ENCODE data around the gene KCNH8. TPM values are rescaled to one million over a fixed set of nuclear protein-coding genes. Genes with fewer than 3 reads are reported as not detected.

KCNH8 gene
- total and polyA plus RNA-seq, 2 of the 4 experiments (the other 2 are of a cell fraction), result not detected

DNA sequence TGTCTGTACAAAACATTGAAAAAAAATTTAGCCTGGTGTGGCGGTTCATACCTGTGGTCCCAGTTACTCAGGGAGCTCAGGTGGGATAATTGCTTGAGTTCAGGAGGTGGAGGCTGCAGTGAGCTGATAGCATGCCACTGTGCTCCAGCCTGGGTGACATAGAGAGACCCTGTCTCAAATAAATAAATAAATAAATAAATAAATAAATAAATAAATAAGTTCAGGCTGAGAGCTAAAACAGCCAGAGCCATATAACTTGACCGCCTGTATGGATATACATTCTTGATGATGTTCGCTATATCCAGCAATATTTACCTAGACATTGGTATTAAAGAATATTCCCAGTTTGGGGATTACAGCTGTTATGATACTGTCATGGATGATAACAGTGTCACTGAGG lies 146.9 kb downstream of the KCNH8 start:
- Histone ChIP-seq H3K27me3 (ENCODE audit: control insufficient read depth, insufficient read depth, low read length) (no peaks in the 10 kb centered on the region), H4K5ac (ENCODE audit: low read depth, low read length) (no peak overlapping the region), H3K9ac (ENCODE audit: low read depth, low read length) (no peak overlapping the region), H4K8ac (ENCODE audit: low read depth in 2 of 2, low read length in 2 of 2) (no peak overlapping the region), H2AFZ (replicated peaks; ENCODE audit: low read length, poor library complexity) (no peak overlapping the region), H3K9me3 (ENCODE audit: control insufficient read depth, insufficient read depth, low read length) (peaks cover 2% of the 10 kb centered on the region; the same call in 1 of the 2 replicates), H2AK9ac (replicated peaks; ENCODE audit: low read depth, low read length, poor library complexity) (no peak overlapping the region), H3K36me3 (ENCODE audit: control insufficient read depth, insufficient read depth, low read length) (no peaks in the 10 kb centered on the region), H3K4ac (ENCODE audit: low read depth, low read length) (no peak overlapping the region), H2BK5ac (ENCODE audit: low read depth, low read length, poor library complexity, severe bottlenecking) (no peak overlapping the region), H3K23ac (ENCODE audit: low read depth, low read length) (no peak overlapping the region), H2BK20ac (ENCODE audit: low read depth, low read length) (no peak overlapping the region), H3K27ac (ENCODE audit: insufficient read depth, low read length) (no peak overlapping the region), H4K91ac (ENCODE audit: insufficient read depth, low read depth, low read length) (no peak overlapping the region), H2BK120ac (ENCODE audit: low read depth, low read length) (no peak overlapping the region), H3K56ac (ENCODE audit: extremely low read depth, insufficient read depth, low read length) (no peak overlapping the region), H2AK5ac (ENCODE audit: low read depth, low read length) (no peak overlapping the region), H2BK15ac (ENCODE audit: low read depth, low read length) (no peak overlapping the region), H4K20me1 (ENCODE audit: insufficient read depth, low read length) (no peaks in the 10 kb centered on the region), H3K79me1 (ENCODE audit: low read depth in 1 of 2, low read length in 2 of 2) (no peaks in the 10 kb centered on the region), H3K18ac (ENCODE audit: low read depth, low read length) (no peak overlapping the region), H3K4me1 (ENCODE audit: control insufficient read depth, insufficient read depth, low read length) (no peaks in the 10 kb centered on the region), H3K14ac (replicated peaks; ENCODE audit: low read depth, low read length) (no peak overlapping the region), H3K9me1 (ENCODE audit: insufficient read depth, low read length) (no peaks in the 10 kb centered on the region), H3K4me2 (ENCODE audit: low read depth, low read length) (no peak overlapping the region), H3K4me3 (ENCODE audit: insufficient read depth, low read depth, low read length) (no peak overlapping the region)
- no CpG with 5 or more reads among the region's 3 CpGs for WGBS, 2 experiments (ENCODE audit: extremely low coverage in 2 of 2, insufficient read length in 1 of 2)
- dilution Hi-C loops (cut with HindIII; ENCODE audit: low sequenced_read_pairs, unreplicated experiment) (no loop called here), intact Hi-C loops (cut with micrococcal nuclease) (no loop called here), in situ Hi-C loops (cut with MboI; ENCODE audit: low sequenced_read_pairs) (no loop called here)
- ATAC-seq (ENCODE audit: low read depth) (no peak), DNase-seq (no peak)
- no TSS peak for BruUV-seq (replicated peaks)
- TF ChIP-seq MXI1 (IDR thresholded peaks at IDR 0.05; ENCODE audit: borderline replicate concordance, low read depth, low read length) (no peak), CTCF (conservative IDR thresholded peaks at IDR 0.05; ENCODE audit: low read depth, low read length) (no peak), FOS (IDR thresholded peaks at IDR 0.05; ENCODE audit: low read depth, low read length) (no peak), CEBPB (IDR thresholded peaks at IDR 0.05; ENCODE audit: low read depth, low read length) (no peak), USF2 (IDR thresholded peaks at IDR 0.05; ENCODE audit: low read depth, low read length) (no peak), RFX5 (IDR thresholded peaks at IDR 0.05; ENCODE audit: low read depth, low read length) (no peak), MAZ (IDR thresholded peaks at IDR 0.05; ENCODE audit: borderline replicate concordance, low read depth, low read length) (no peak), RAD21 (IDR thresholded peaks at IDR 0.05; ENCODE audit: low read length) (no peak), MAFK (IDR thresholded peaks at IDR 0.05; ENCODE audit: low read depth, low read length) (no peak), NFE2L2 (IDR thresholded peaks at IDR 0.05; ENCODE audit: low read depth, low read length) (no peak), RCOR1 (IDR thresholded peaks at IDR 0.05; ENCODE audit: insufficient replicate concordance, low read length) (no peak), CHD1 (IDR thresholded peaks at IDR 0.05; ENCODE audit: low read depth, low read length) (no peak), POLR2A (IDR thresholded peaks at IDR 0.05; ENCODE audit: low read depth, low read length) (no peak), SMC3 (IDR thresholded peaks at IDR 0.05; ENCODE audit: low read depth, low read length) (no peak), BHLHE40 (IDR thresholded peaks at IDR 0.05; ENCODE audit: low read depth, low read length) (no peak)
- TF ChIP-seq, protein P1, sequence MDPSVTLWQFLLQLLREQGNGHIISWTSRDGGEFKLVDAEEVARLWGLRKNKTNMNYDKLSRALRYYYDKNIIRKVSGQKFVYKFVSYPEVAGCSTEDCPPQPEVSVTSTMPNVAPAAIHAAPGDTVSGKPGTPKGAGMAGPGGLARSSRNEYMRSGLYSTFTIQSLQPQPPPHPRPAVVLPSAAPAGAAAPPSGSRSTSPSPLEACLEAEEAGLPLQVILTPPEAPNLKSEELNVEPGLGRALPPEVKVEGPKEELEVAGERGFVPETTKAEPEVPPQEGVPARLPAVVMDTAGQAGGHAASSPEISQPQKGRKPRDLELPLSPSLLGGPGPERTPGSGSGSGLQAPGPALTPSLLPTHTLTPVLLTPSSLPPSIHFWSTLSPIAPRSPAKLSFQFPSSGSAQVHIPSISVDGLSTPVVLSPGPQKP (IDR thresholded peaks at IDR 0.05; ENCODE audit: borderline replicate concordance, low read depth, low read length), result no peak
- ChIA-PET CTCF (no interaction called here), POLR2A (ENCODE audit: unreplicated experiment) (no interaction called here)
